Transverse colon (tissue), 4 donors: ENCODE results near the gene FGGY.

Source experiments
- EP300 ChIP-seq: sonication (generic); formaldehyde crosslinking; IDR thresholded peaks from one replicate; pipeline ENCODE4 v1.6.1; 2017; ENCODE audit warnings: antibody characterized with exemption, low read depth
- POLR2A ChIP-seq: fragments of 450-650 bp; IDR thresholded peaks from one replicate; pipeline ENCODE4 v1.6.1; 2016; ENCODE audit warnings: antibody characterized with exemption, mild to moderate bottlenecking, moderate library complexity
- POLR2AphosphoS5 ChIP-seq, 3 donors: sonication (generic); formaldehyde crosslinking; IDR thresholded peaks; one replicate each; pipeline ENCODE4 v1.6.1; 2016; ENCODE audit warnings: antibody characterized with exemption in 3 of 3
- TF ChIP-seq, protein P1 (sequence below), 5 experiments: fragments of 200-600 bp in 3 of 5; fragments of 450-650 bp in 2 of 5; sonication (generic) in 3 of 5; IDR thresholded peaks; 1 replicate in 2 of 5; 2 replicates in 3 of 5; pipeline ENCODE4 v1.5.1; 2016 to 2017; ENCODE audit warnings: antibody characterized with exemption in 5 of 5, inconsistent platforms in 3 of 5, mild to moderate bottlenecking in 2 of 5, moderate library complexity in 1 of 5

DNA sequence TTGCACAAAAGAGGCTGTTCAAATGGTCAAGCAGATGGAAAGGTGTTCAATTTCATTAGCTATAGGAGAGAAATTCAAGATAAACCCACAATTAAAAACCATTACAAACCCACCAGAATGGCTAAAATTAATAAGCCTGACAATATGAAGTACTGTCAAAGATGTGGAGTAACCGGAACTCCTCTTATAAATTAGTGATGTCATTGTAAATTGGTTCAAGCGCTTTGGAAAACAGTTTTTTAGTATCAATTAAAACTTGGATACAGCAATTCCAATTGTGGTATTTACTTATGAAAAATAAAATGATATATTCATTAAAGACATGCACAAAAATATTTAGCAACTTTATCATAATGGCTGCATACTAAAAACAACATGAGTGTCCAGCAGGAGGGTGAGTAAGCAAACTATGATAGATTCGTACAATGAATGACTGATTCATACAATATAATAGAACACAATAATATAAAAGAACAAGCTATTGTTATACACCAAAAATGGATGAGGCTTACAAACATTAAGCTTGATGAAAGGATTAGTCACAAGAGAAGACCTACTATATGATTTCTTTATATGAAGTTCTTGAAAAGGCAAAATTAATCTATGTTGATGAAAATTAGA, 38.4 kb upstream of the FGGY start:
- no peak for TF ChIP-seq POLR2A
- TF ChIP-seq, protein P1, sequence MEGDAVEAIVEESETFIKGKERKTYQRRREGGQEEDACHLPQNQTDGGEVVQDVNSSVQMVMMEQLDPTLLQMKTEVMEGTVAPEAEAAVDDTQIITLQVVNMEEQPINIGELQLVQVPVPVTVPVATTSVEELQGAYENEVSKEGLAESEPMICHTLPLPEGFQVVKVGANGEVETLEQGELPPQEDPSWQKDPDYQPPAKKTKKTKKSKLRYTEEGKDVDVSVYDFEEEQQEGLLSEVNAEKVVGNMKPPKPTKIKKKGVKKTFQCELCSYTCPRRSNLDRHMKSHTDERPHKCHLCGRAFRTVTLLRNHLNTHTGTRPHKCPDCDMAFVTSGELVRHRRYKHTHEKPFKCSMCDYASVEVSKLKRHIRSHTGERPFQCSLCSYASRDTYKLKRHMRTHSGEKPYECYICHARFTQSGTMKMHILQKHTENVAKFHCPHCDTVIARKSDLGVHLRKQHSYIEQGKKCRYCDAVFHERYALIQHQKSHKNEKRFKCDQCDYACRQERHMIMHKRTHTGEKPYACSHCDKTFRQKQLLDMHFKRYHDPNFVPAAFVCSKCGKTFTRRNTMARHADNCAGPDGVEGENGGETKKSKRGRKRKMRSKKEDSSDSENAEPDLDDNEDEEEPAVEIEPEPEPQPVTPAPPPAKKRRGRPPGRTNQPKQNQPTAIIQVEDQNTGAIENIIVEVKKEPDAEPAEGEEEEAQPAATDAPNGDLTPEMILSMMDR (IDR thresholded peaks at IDR 0.05), result no peak
- TF ChIP-seq EP300, result no peak
- TF ChIP-seq POLR2AphosphoS5 (IDR thresholded peaks at IDR 0.05), result no peak
